ENCODE data around the gene VASP. TPM values are rescaled to one million over a fixed set of nuclear protein-coding genes. Genes with fewer than 3 reads are reported as not detected.

Gene VASP
- total and polyA plus RNA-seq, 9 donors, result 37.4 to 59.4 (median 52.9) TPM

DNA sequence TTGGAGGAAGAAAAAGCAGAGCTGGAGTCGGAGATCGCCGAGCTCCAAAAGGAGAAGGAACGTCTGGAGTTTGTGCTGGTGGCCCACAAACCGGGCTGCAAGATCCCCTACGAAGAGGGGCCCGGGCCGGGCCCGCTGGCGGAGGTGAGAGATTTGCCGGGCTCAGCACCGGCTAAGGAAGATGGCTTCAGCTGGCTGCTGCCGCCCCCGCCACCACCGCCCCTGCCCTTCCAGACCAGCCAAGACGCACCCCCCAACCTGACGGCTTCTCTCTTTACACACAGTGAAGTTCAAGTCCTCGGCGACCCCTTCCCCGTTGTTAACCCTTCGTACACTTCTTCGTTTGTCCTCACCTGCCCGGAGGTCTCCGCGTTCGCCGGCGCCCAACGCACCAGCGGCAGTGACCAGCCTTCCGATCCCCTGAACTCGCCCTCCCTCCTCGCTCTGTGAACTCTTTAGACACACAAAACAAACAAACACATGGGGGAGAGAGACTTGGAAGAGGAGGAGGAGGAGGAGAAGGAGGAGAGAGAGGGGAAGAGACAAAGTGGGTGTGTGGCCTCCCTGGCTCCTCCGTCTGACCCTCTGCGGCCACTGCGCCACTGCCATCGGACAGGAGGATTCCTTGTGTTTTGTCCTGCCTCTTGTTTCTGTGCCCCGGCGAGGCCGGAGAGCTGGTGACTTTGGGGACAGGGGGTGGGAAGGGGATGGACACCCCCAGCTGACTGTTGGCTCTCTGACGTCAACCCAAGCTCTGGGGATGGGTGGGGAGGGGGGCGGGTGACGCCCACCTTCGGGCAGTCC, 34.5 kb upstream of the VASP start:
- WGBS (ENCODE audit: insufficient coverage), result 18% methylated on average over 29 of the region's 44 CpGs
- Histone ChIP-seq H3K9me3 (replicated peaks; ENCODE audit: control insufficient read depth, low read depth, low read length) (no peaks in the 10 kb centered on the region), H3K4me1 (ENCODE audit: control insufficient read depth, insufficient read depth, low read length) (peaks cover 51% of the 10 kb centered on the region), H3K27me3 (ENCODE audit: control insufficient read depth, insufficient read depth, low read length) (peaks cover 72% of the 10 kb centered on the region), H3K4me3 (ENCODE audit: low read length) (no peak overlapping the region), H3K36me3 (ENCODE audit: control insufficient read depth, insufficient read depth, low read length) (peaks cover 14% of the 10 kb centered on the region), H3K27ac (ENCODE audit: low read length) (no peak overlapping the region)
- DNase-seq, result peak; percentile 72

DNA sequence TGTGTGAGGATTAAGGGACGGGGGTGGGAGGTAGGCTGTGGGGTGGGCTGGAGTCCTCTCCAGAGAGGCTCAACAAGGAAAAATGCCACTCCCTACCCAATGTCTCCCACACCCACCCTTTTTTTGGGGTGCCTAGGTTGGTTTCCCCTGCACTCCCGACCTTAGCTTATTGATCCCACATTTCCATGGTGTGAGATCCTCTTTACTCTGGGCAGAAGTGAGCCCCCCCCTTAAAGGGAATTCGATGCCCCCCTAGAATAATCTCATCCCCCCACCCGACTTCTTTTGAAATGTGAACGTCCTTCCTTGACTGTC, 34.0 kb upstream of the VASP start:
- Histone ChIP-seq H3K9me3 (replicated peaks; ENCODE audit: control insufficient read depth, low read depth, low read length) (no peaks in the 10 kb centered on the region), H3K36me3 (ENCODE audit: control insufficient read depth, insufficient read depth, low read length) (peaks cover 14% of the 10 kb centered on the region), H3K27ac (ENCODE audit: low read length) (no peak overlapping the region), H3K4me1 (ENCODE audit: control insufficient read depth, insufficient read depth, low read length) (peaks cover 53% of the 10 kb centered on the region), H3K4me3 (ENCODE audit: low read length) (no peak overlapping the region), H3K27me3 (ENCODE audit: control insufficient read depth, insufficient read depth, low read length) (peaks cover 72% of the 10 kb centered on the region)
- WGBS (ENCODE audit: insufficient coverage), result 11% methylated on average over 1 of the region's 5 CpGs
- DNase-seq, result no peak

GRCh38 chr19:45473682-45474605, 33.3 kb upstream of the VASP start:
- H3K9me3 ChIP-seq (replicated peaks; ENCODE audit: control insufficient read depth, low read depth, low read length), result no peaks in the 10 kb centered on the region
- peaks cover 14% of the 10 kb centered on the region for H3K36me3 ChIP-seq (ENCODE audit: control insufficient read depth, insufficient read depth, low read length)
- peaks cover 72% of the 10 kb centered on the region for H3K27me3 ChIP-seq (ENCODE audit: control insufficient read depth, insufficient read depth, low read length)
- no peak overlapping the region for H3K27ac ChIP-seq (ENCODE audit: low read length)
- H3K4me3 ChIP-seq (ENCODE audit: low read length), result no peak overlapping the region
- H3K4me1 ChIP-seq (ENCODE audit: control insufficient read depth, insufficient read depth, low read length), result peaks cover 48% of the 10 kb centered on the region
- DNase-seq, result peak; percentile 80
- no CpG with 5 or more reads among the region's 27 CpGs for WGBS (ENCODE audit: insufficient coverage)

DNA sequence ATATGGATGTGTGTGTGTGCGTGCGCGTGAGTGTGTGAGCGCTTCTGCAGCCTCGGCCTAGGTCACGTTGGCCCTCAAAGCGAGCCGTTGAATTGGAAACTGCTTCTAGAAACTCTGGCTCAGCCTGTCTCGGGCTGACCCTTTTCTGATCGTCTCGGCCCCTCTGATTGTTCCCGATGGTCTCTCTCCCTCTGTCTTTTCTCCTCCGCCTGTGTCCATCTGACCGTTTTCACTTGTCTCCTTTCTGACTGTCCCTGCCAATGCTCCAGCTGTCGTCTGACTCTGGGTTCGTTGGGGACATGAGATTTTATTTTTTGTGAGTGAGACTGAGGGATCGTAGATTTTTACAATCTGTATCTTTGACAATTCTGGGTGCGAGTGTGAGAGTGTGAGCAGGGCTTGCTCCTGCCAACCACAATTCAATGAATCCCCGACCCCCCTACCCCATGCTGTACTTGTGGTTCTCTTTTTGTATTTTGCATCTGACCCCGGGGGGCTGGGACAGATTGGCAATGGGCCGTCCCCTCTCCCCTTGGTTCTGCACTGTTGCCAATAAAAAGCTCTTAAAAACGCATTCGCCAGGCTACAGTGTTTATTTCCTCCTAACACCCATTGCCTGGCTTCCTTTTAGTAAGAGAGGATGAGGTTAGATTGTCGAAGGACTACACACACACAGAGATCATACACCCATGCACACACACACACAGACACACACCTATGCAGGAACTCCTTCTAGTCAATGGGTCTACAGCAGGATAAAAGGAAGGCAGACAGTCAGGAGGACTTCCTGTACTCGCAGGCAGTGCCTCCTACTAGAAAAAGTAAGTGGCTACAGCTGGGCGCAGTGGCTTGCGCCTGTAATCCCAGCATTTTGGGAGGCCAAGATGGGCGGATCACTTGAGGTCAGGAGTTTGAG, 32.4 kb upstream of the VASP start:
- peaks cover 45% of the 10 kb centered on the region for H3K4me1 ChIP-seq (ENCODE audit: control insufficient read depth, insufficient read depth, low read length)
- peak; percentile 86 for DNase-seq
- H3K27ac ChIP-seq (ENCODE audit: low read length), result no peak overlapping the region
- no peak overlapping the region for H3K4me3 ChIP-seq (ENCODE audit: low read length)
- H3K9me3 ChIP-seq (replicated peaks; ENCODE audit: control insufficient read depth, low read depth, low read length), result no peaks in the 10 kb centered on the region
- H3K27me3 ChIP-seq (ENCODE audit: control insufficient read depth, insufficient read depth, low read length), result peaks cover 68% of the 10 kb centered on the region
- 60% methylated on average over 14 of the region's 28 CpGs for WGBS (ENCODE audit: insufficient coverage)
- peaks cover 14% of the 10 kb centered on the region for H3K36me3 ChIP-seq (ENCODE audit: control insufficient read depth, insufficient read depth, low read length)

GRCh38 chr19:45475537-45476291, 31.6 kb upstream of the VASP start:
- H3K27me3 ChIP-seq (ENCODE audit: control insufficient read depth, insufficient read depth, low read length), result peaks cover 63% of the 10 kb centered on the region
- H3K9me3 ChIP-seq (replicated peaks; ENCODE audit: control insufficient read depth, low read depth, low read length), result no peaks in the 10 kb centered on the region
- DNase-seq, result peak; percentile 90
- WGBS (ENCODE audit: insufficient coverage), result 60% methylated on average over 1 of the region's 6 CpGs
- peaks cover 14% of the 10 kb centered on the region for H3K36me3 ChIP-seq (ENCODE audit: control insufficient read depth, insufficient read depth, low read length)
- no peak overlapping the region for H3K4me3 ChIP-seq (ENCODE audit: low read length)
- peaks cover 37% of the 10 kb centered on the region for H3K4me1 ChIP-seq (ENCODE audit: control insufficient read depth, insufficient read depth, low read length)
- H3K27ac ChIP-seq (ENCODE audit: low read length), result no peak overlapping the region

DNA sequence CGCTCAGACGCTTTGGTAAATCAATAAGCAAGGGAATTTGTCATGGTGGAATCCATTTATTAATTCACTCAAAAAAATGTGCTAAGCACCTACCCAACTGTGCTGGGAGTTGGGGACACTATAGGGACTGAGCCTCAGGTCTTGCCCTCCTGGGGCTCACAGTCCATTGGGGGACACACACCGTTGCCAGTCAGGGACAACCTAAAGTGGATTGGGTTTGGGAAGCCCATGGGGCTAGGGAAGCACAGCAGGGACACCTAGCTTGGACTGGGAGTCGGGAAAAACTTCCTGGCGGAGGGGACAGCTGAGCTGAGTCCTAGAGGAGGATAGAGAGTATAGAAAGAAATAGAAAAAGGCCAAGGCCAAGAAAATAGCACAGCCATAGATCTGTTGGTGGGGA, 31.0 kb upstream of the VASP start:
- no peak overlapping the region for H3K27ac ChIP-seq (ENCODE audit: low read length)
- H3K27me3 ChIP-seq (ENCODE audit: control insufficient read depth, insufficient read depth, low read length), result peaks cover 57% of the 10 kb centered on the region
- WGBS (ENCODE audit: insufficient coverage), result 33% methylated on average over 3 of the region's 5 CpGs
- peaks cover 10% of the 10 kb centered on the region for H3K36me3 ChIP-seq (ENCODE audit: control insufficient read depth, insufficient read depth, low read length)
- peak; percentile 80 for DNase-seq
- H3K4me1 ChIP-seq (ENCODE audit: control insufficient read depth, insufficient read depth, low read length), result peaks cover 34% of the 10 kb centered on the region
- no peak overlapping the region for H3K4me3 ChIP-seq (ENCODE audit: low read length)
- H3K9me3 ChIP-seq (replicated peaks; ENCODE audit: control insufficient read depth, low read depth, low read length), result no peaks in the 10 kb centered on the region

DNA sequence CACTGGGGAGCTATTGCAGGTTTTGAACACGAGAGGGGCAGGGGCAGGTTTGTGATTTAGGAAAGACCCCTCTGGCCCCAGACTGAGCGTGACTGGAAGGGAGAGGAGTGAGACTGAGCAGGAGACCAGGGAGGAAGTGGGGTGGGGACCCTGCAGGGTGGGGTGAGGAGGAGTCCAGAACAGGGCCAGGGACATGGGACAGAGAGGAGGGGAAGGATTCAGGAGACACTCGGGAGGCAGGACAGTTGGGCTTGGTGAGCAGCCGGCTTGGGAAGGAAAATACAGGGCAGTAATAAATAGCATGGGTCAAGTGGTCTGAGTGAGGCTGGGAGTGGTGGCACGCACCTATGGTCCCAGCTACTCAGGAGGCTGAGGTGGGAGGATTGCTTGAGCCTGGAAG, 30.1 kb upstream of the VASP start:
- WGBS (ENCODE audit: insufficient coverage), result 31% methylated on average over 4 of the region's 5 CpGs
- DNase-seq, result no peak
- no peak overlapping the region for H3K4me3 ChIP-seq (ENCODE audit: low read length)
- H3K9me3 ChIP-seq (replicated peaks; ENCODE audit: control insufficient read depth, low read depth, low read length), result no peaks in the 10 kb centered on the region
- H3K27ac ChIP-seq (ENCODE audit: low read length), result no peak overlapping the region
- peaks cover 48% of the 10 kb centered on the region for H3K27me3 ChIP-seq (ENCODE audit: control insufficient read depth, insufficient read depth, low read length)
- H3K36me3 ChIP-seq (ENCODE audit: control insufficient read depth, insufficient read depth, low read length), result peaks cover 6% of the 10 kb centered on the region
- peaks cover 31% of the 10 kb centered on the region for H3K4me1 ChIP-seq (ENCODE audit: control insufficient read depth, insufficient read depth, low read length)

DNA sequence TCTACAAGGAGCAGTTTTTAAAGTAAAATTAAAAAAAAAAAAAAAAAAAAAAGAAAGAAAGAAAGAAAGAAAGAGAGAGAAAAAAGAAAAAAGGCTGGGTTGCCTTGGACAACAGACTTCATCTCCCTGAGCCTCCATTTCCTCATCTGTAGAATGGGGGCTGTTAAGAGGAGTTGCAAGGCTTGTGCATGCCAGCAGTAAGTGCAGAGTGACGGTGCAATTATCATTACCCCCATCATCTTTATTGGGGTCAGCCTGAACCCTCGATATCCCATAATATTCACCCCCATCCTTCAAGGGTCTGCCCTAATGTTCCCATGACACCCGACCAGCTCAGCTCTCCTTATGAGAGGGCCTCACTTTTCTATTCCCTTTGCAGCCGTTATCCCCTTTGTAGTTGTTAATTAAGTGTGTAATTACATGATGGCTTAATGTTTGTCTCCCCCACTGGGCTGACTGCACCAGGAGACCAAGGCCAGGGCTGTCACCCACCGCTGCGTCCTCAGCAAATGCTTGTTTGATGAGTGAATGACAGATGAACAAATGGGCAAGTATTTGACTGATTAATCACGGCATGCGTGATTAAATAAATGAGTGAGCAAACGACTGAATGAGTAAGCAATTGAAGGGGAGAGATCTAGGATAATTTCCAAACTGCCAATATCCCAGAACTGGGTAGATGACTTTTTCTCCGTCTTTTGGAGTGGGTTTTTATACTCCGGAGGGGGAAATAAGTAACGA, 29.4 kb upstream of the VASP start:
- Histone ChIP-seq H3K27me3 (ENCODE audit: control insufficient read depth, insufficient read depth, low read length) (peaks cover 41% of the 10 kb centered on the region), H3K27ac (ENCODE audit: low read length) (peak overlapping the region; percentile 98), H3K4me3 (ENCODE audit: low read length) (peak overlapping the region; percentile 58), H3K36me3 (ENCODE audit: control insufficient read depth, insufficient read depth, low read length) (peaks cover under 1% of the 10 kb centered on the region), H3K9me3 (replicated peaks; ENCODE audit: control insufficient read depth, low read depth, low read length) (no peaks in the 10 kb centered on the region), H3K4me1 (ENCODE audit: control insufficient read depth, insufficient read depth, low read length) (peaks cover 24% of the 10 kb centered on the region)
- WGBS (ENCODE audit: insufficient coverage), result 11% methylated on average over 6 of the region's 12 CpGs
- DNase-seq, result peak; percentile 67

Measured in muscle of leg (tissue), 11 donors.